HG03457 (cell line): ENCODE data around the gene MRPS18A.
"Not testable (repeated sequence)": the region's sequence is repeated elsewhere in the genome, so short reads cannot be mapped to it uniquely, and the experiment has no call there.

Experiments used
- ATAC-seq: cut with Tn5 transposase; IDR thresholded peaks from one replicate; pipeline ENCODE4 v1.9.1; 2021; ENCODE audit warnings: moderate number of reproducible peaks; ENCODE audit not compliant: unreplicated experiment

The MRPS18A gene

GRCh38 chr6:43717822-43718221 lies 30.2 kb upstream of the MRPS18A start:
- no peak for ATAC-seq

- no peak for ATAC-seq
These were observed 29.8 kb upstream of the MRPS18A start for GRCh38 chr6:43717389-43717788.

- no peak for ATAC-seq
These were observed 28.5 kb upstream of the MRPS18A start for GRCh38 chr6:43716099-43716498.

GRCh38 chr6:43715056-43715788 lies 27.6 kb upstream of the MRPS18A start:
- ATAC-seq: peak; percentile 74

GRCh38 chr6:43714311-43715055 lies 26.9 kb upstream of the MRPS18A start:
- ATAC-seq: peak; percentile 8

- ATAC-seq: no peak
These were observed 26.2 kb upstream of the MRPS18A start for GRCh38 chr6:43713643-43714310.

GRCh38 chr6:43712579-43712978 lies 25.0 kb upstream of the MRPS18A start:
- no peak for ATAC-seq

- no peak for ATAC-seq
These were observed 23.0 kb upstream of the MRPS18A start for GRCh38 chr6:43710576-43710975.

GRCh38 chr6:43709654-43710303 lies 22.2 kb upstream of the MRPS18A start:
- ATAC-seq: no peak

GRCh38 chr6:43708860-43709653 lies 21.5 kb upstream of the MRPS18A start:
- ATAC-seq: no peak

GRCh38 chr6:43707767-43708166 lies 20.2 kb upstream of the MRPS18A start:
- ATAC-seq: no peak

GRCh38 chr6:43707269-43707668 lies 19.7 kb upstream of the MRPS18A start:
- no peak for ATAC-seq

- no peak for ATAC-seq
These were observed 19.2 kb upstream of the MRPS18A start for GRCh38 chr6:43706788-43707187.

- ATAC-seq: no peak
These were observed 18.4 kb upstream of the MRPS18A start for GRCh38 chr6:43705996-43706395.

- no peak for ATAC-seq
These were observed 16.2 kb upstream of the MRPS18A start for GRCh38 chr6:43703512-43704429.

- no peak for ATAC-seq
These were observed 15.2 kb upstream of the MRPS18A start for GRCh38 chr6:43702534-43703440.

- no peak for ATAC-seq
These were observed 14.6 kb upstream of the MRPS18A start for GRCh38 chr6:43702171-43702533.

GRCh38 chr6:43700939-43701560 lies 13.5 kb upstream of the MRPS18A start:
- ATAC-seq: not testable (repeated sequence)
